ENCODE results near the gene LBX1. TPM values are rescaled to one million over a fixed set of nuclear protein-coding genes. Genes with fewer than 3 reads are reported as not detected.

The LBX1 gene
- total and polyA plus RNA-seq, 2 donors (not counting 3 experiments of a cell fraction or from before 2014, with no cell fraction given): not detected

GRCh38 chr10:101236376-101237080, 7.3 kb upstream of the LBX1 start:
- DNase-seq (ENCODE audit: low read depth, low spot score): no peak
- no peak overlapping the region for H3K9ac ChIP-seq (replicated peaks; ENCODE audit: extremely low read depth, insufficient read depth, low read length)
- no peaks in the 10 kb centered on the region for H3K9me3 ChIP-seq (replicated peaks; ENCODE audit: control insufficient read depth, insufficient read depth, low read length)
- ChIA-PET POLR2A (no interaction called here), CTCF (interaction anchor here (0.6 to 1.0 kb wide), 3 partner anchors 16 to 347 kb away, joined by 3 to 5 read pairs (median 3); no protein-coding TSS in a partner anchor)
- no TSS peak for BruUV-seq (replicated peaks)
- dilution Hi-C loops (cut with MboI; ENCODE audit: extremely low pct_ligation_motif_present, low sequenced_read_pairs): no loop called here
- intact Hi-C loops (cut with micrococcal nuclease): no loop called here
- no peaks in the 10 kb centered on the region for H3K36me3 ChIP-seq (ENCODE audit: control insufficient read depth in 2 of 2, extremely low read depth in 1 of 2, insufficient read depth in 2 of 2, low read length in 2 of 2)
- H3K4me3 ChIP-seq (replicated peaks in 1 of 3; ENCODE audit: insufficient read depth in 1 of 3, low read depth in 1 of 3, low read length in 3 of 3): no peak overlapping the region
- H2AFZ ChIP-seq (ENCODE audit: low read depth, low read length): no peak overlapping the region
- H3K27ac ChIP-seq (ENCODE audit: insufficient read depth, low read depth, low read length): no peak overlapping the region
- H3K27me3 ChIP-seq (ENCODE audit: control insufficient read depth in 2 of 2, insufficient read depth in 2 of 2, low read length in 2 of 2): peaks cover 91 to 92% of the 10 kb centered on the region in 2 experiments
- no peak for FAIRE-seq
- peaks cover 2% of the 10 kb centered on the region for H3K4me1 ChIP-seq (ENCODE audit: control insufficient read depth, extremely low read depth, insufficient read depth, low read length)
- no peaks in the 10 kb centered on the region for H3K79me2 ChIP-seq (ENCODE audit: control insufficient read depth, insufficient read depth, low read length)
- TF ChIP-seq MYC (IDR thresholded peaks at IDR 0.05; ENCODE audit: low read depth, low read length) (no peak), EZH2 (IDR thresholded peaks at IDR 0.05; ENCODE audit: borderline replicate concordance, low read depth, low read length, severe bottlenecking) (peak; percentile 96)
- no peaks in the 10 kb centered on the region for H3K9me1 ChIP-seq (replicated peaks; ENCODE audit: control insufficient read depth, extremely low read depth, insufficient read depth, low read length)
- H3K4me2 ChIP-seq (ENCODE audit: insufficient read depth, low read length): no peak overlapping the region
- no peaks in the 10 kb centered on the region for H4K20me1 ChIP-seq (replicated peaks; ENCODE audit: control insufficient read depth, extremely low read depth, insufficient read depth, low read length)

- H3K9me1 ChIP-seq (replicated peaks; ENCODE audit: control insufficient read depth, extremely low read depth, insufficient read depth, low read length): no peaks in the 10 kb centered on the region
- no peak for DNase-seq (ENCODE audit: low read depth, low spot score)
- H3K27me3 ChIP-seq (ENCODE audit: control insufficient read depth in 2 of 2, insufficient read depth in 2 of 2, low read length in 2 of 2): peaks cover 96% of the 10 kb centered on the region in 2 experiments
- dilution Hi-C loops (cut with MboI; ENCODE audit: extremely low pct_ligation_motif_present, low sequenced_read_pairs): no loop called here
- intact Hi-C loops (cut with micrococcal nuclease): no loop called here
- no peak overlapping the region for H3K4me3 ChIP-seq (replicated peaks in 1 of 3; ENCODE audit: insufficient read depth in 1 of 3, low read depth in 1 of 3, low read length in 3 of 3)
- CTCF ChIA-PET: interaction anchor here (0.6 to 1.0 kb wide), 3 partner anchors 15 to 348 kb away, joined by 3 to 5 read pairs (median 3); no protein-coding TSS in a partner anchor
- no peak overlapping the region for H3K9ac ChIP-seq (replicated peaks; ENCODE audit: extremely low read depth, insufficient read depth, low read length)
- BruUV-seq (replicated peaks): no TSS peak
- POLR2A ChIA-PET: no interaction called here
- no peaks in the 10 kb centered on the region for H4K20me1 ChIP-seq (replicated peaks; ENCODE audit: control insufficient read depth, extremely low read depth, insufficient read depth, low read length)
- no peak overlapping the region for H3K27ac ChIP-seq (ENCODE audit: insufficient read depth, low read depth, low read length)
- TF ChIP-seq POLR2A (IDR thresholded peaks at IDR 0.05; ENCODE audit: low read depth, low read length): no peak
- TF ChIP-seq, protein P1, sequence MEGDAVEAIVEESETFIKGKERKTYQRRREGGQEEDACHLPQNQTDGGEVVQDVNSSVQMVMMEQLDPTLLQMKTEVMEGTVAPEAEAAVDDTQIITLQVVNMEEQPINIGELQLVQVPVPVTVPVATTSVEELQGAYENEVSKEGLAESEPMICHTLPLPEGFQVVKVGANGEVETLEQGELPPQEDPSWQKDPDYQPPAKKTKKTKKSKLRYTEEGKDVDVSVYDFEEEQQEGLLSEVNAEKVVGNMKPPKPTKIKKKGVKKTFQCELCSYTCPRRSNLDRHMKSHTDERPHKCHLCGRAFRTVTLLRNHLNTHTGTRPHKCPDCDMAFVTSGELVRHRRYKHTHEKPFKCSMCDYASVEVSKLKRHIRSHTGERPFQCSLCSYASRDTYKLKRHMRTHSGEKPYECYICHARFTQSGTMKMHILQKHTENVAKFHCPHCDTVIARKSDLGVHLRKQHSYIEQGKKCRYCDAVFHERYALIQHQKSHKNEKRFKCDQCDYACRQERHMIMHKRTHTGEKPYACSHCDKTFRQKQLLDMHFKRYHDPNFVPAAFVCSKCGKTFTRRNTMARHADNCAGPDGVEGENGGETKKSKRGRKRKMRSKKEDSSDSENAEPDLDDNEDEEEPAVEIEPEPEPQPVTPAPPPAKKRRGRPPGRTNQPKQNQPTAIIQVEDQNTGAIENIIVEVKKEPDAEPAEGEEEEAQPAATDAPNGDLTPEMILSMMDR (IDR thresholded peaks at IDR 0.05; ENCODE audit: extremely low read depth in 1 of 2, insufficient read depth in 1 of 2, low read depth in 1 of 2, low read length in 2 of 2): no peak
- no peak for TF ChIP-seq JUN (IDR thresholded peaks at IDR 0.05; ENCODE audit: borderline replicate concordance, insufficient read depth, insufficient read length, low read depth)
- TF ChIP-seq POLR2AphosphoS5 (IDR thresholded peaks at IDR 0.05; ENCODE audit: insufficient read depth, low read depth, low read length): no peak
- no peak for TF ChIP-seq GATA2 (IDR thresholded peaks at IDR 0.05; ENCODE audit: insufficient read depth, insufficient read length, low read depth, low read length)
- H3K36me3 ChIP-seq (ENCODE audit: control insufficient read depth in 2 of 2, extremely low read depth in 1 of 2, insufficient read depth in 2 of 2, low read length in 2 of 2): no peaks in the 10 kb centered on the region
- no peaks in the 10 kb centered on the region for H3K9me3 ChIP-seq (replicated peaks; ENCODE audit: control insufficient read depth, insufficient read depth, low read length)
- H3K4me1 ChIP-seq (ENCODE audit: control insufficient read depth, extremely low read depth, insufficient read depth, low read length): peaks cover 2% of the 10 kb centered on the region
- H3K4me2 ChIP-seq (ENCODE audit: insufficient read depth, low read length): no peak overlapping the region
- no peak for FAIRE-seq
- no peaks in the 10 kb centered on the region for H3K79me2 ChIP-seq (ENCODE audit: control insufficient read depth, insufficient read depth, low read length)
- no peak overlapping the region for H2AFZ ChIP-seq (ENCODE audit: low read depth, low read length)
Observed at GRCh38 chr10:101235766-101236165, 6.5 kb upstream of the LBX1 start.
